GM12874 (cell line): Measurements from ENCODE around the gene SLC4A1.

Experiments used
- CTCF ChIP-seq: IDR thresholded peaks from 2 replicates; pipeline ENCODE4 v1.5.1; 2011; ENCODE audit warnings: low read depth, mild to moderate bottlenecking, control low read depth, low read length, moderate library complexity; ENCODE audit not compliant: insufficient read depth

The SLC4A1 gene

DNA sequence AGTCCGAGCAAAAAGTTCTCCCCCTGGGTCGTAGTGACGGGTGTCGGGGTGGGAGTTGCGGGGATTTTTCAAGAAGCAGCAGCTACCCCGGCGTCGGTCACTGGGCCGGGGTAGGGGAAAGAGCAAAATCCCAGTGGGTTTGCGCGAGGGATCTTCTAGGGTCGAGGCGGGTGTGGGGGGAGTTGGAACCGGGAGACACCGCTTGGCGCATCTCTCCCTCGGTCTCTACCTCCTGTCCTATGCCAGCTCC, 46.1 kb downstream of the SLC4A1 start:
- no peak for TF ChIP-seq CTCF

DNA sequence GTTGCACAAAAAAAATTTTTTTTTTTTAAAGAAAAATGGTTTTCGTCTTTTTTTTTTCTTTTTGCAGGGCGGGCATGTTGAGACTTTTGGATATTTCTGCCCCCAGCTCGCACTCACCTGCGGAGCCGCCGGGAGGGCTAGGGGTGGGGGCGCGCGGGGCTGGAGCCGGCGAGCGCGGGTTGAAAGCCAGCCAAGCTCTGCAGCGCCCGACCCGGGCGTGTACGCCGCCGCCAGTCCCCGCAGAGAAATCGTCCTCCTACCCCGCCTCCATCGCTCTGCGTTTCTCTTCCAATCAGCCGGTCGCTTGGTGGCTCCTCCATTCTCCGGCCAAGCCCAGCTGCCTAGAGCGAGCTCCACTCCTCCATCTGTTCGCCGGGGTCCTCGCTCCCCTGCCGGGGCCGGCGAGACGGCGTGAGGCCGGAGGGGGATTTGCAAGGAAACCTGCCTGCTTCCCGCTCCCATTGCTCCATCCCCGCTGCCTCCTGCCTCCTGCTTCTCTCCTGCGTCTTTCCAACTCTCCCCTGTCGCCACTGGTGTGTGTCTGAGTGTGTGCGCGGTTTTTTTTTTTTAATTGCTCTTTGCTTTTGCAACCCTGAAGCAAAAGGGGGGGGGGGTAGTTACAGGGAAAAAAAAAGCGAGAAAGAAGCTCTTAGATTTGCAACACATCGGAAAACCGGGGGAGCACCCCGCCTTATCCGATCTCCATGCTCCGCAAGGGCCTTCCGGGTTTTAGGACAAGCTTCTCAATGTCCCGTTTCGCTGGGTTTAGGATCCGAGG, 46.7 kb downstream of the SLC4A1 start:
- TF ChIP-seq CTCF = no peak

- TF ChIP-seq CTCF = no peak
These were observed 47.5 kb downstream of the SLC4A1 start for GRCh38 chr17:44220213-44221083.

DNA sequence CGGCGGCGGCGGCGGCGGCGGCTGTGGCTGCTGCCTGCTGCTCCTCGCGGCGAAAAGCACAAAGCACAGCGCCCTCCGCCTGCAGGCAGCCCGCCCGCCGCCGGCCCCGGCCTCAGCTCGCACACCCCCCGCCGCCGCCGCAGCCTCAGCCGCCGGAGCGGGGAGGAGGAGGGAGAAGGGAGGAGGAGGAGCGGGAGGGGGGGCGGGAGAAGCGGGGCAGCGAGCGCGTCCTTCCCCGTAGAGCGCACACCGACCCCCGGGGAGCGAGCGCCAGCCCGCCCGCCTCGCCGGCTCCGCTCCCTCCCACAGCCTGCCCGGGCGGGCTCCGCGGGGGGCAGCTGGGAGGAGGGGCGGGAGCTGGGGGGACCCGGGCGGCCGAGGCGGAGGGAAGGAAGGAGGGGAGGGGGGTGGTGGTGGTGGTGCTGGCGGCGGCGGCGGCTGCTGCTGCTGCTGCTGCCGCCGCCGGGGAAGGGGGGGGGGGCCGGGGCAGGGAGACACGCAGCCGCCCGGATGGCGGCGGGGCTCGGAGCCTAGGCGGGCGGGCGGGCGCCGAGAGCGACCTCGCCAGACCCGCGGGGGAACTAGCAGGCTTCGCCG, 48.2 kb downstream of the SLC4A1 start, which contains the start of gene UBTF:
UBTF (minus strand) TSS at position 60 of the 597 bp plus-strand sequence. CDS start 1,446 bp downstream, outside the sequence.
- TF ChIP-seq CTCF = no peak

DNA sequence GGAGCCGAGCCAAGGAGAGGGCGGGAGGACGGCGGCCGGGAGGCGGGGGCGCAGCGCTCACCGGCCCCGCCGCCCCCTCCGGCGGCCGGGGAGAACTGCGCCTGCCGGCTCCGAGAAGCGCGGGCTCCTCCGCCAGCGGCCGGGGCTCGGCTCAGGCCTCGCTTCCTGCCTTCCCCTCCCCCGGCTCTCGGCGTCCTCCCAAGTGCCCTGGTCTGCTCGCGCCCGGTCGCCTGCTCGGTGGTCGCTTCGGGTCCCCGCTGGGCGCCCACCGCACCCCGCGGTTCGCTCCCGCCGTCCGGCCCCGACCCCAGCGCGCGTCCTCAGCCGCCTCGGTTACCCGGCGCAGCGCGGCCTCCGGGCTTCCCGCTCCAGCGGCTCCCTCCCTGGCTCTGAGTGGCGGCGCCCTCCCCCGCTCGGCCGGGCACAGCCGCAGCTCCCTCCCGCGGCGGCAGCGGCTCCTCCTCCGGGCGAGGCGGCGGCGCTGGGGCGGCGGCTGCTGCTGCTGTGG, 48.8 kb downstream of the SLC4A1 start:
- peak; percentile 66 for TF ChIP-seq CTCF

- TF ChIP-seq CTCF = peak; percentile 72
These were observed 49.4 kb downstream of the SLC4A1 start for GRCh38 chr17:44218344-44219107.
